ENCODE measurements around the gene TBC1D14.
"Not testable (repeated sequence)": the region's sequence is repeated elsewhere in the genome, so short reads cannot be mapped to it uniquely, and the experiment has no call there.

The TBC1D14 gene

DNA sequence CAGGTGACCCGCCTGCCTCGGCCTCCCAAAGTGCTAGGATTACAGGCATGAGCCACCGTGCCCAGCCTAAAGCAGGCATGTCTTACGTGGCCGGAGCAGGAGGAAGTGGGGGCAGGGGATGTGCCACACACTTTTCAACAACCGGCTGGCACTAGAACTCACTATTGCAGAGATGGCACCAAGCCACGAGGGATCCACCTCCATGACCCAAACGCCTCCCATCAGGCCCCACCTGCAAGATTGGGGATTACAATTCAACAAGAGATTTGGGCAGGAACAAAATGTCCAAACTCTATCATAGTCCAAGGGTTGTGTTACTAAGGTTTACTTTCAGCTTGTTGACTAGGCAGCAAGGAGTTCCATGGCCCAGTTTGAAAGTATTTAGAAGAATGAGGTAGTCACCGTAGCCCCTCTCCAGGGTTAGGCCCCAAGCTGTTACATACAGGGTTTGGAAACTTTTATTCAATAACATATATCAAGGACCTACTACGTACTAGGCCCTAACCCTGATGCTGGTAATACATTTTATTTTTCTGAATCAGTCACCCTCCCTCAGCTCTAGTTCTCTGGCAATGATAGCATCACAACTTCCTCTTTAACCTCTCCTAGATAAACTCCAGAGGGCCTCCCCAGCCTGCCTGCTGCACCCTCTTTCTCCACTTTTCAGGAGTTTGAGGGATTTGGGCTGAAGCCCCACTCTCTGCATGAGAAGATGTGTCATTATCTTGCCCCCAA, 18.0 kb upstream of the TBC1D14 start:
- DNase-seq, result no peak

DNA sequence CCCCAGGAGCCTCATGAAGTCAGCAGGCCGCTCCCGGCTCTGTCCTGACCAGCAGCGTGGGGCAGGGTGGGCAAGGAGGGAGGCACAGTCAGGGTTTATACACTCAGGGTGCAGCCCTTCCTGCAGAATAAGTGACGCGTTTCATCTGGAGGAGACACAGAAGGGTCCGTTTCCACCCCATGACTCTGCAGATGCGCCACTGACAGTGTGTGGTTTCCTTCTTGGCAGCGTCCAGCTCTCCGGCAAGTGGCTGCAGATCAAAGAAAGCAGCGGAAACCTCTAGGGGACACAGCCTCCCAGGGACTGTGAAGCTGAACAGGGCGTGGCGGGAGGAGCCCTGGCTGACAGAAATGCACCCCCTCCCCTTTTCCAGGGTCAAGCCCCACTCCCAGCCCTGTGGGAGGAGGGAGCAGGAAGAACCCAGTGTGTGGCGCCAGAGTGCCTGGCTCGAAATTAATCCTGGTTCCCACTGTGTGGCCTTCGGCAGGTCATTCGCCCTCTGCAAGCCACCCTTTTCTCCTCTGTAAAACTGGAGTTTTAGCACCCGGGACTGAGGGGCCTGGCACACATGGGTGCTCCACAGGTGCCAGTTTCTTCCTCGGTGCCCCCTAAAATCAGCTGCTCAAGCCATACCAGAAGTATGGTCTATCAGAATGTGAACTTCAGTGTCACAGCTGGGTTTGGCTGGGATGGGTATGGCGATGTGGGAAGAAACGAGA, 17.3 kb upstream of the TBC1D14 start:
- DNase-seq, result peak; percentile 10

DNA sequence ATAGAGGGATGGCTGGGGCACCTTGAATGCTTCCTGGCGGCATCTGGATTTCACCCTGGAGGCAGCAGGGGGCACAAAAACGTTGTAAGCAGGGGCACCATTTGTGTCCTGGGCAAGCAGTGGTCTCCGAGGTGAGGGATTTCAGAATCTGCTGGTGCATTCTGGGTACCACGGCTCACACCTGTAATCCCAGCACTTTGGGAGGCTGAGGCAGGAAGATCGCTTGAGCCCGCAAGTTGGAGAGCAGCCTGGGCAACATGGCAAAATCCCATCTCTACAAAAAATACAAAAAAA, 16.8 kb upstream of the TBC1D14 start:
- no peak for DNase-seq

DNA sequence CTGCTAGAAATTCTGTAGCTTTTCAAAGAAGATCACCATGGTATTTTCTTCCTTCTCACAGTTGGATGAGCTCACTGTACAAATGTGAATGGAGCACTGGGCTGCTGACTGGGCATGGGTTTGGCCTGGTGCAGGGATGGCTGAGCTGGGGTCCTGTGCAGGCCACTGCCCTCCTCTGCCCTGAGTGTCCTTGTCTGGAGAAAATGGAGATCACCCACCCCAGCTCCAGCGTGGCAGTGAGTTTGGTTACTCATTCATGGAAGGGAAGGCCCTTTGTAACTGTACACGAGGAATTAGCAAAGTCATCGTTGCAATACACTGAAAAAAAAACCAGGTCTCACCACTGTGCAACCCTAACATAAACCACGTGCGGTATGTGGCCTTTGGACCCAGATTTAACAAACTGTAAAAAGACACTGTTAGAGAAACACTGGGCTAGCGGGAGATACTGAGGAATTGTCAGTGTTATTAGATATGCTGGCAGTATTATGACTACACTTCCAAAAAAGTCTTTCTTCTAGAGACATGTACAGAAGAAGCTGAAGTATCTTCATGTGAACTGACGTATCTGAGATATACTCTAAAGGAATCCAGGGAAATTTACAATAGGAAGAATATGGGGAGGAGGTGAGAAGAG, 16.1 kb upstream of the TBC1D14 start:
- no peak for DNase-seq

DNA sequence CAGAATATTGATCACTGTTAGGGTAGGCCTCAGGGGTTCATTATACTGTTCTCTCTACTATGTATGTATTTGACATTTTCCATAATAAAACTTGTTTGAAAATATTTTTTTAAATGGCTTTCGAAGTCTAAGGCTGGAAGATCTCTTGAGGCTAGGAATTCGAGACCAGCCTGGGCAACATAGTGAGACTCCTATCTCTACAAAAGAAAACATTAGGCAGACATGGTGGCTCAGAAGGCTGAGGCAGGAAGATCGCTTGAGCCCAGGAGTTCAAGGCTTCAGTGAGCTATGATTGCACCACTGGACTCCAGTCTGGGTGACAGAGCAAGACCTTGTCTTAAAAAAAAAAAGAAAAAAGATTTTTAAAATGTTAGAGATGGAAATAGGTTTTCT, 15.5 kb upstream of the TBC1D14 start:
- no peak for DNase-seq

DNA sequence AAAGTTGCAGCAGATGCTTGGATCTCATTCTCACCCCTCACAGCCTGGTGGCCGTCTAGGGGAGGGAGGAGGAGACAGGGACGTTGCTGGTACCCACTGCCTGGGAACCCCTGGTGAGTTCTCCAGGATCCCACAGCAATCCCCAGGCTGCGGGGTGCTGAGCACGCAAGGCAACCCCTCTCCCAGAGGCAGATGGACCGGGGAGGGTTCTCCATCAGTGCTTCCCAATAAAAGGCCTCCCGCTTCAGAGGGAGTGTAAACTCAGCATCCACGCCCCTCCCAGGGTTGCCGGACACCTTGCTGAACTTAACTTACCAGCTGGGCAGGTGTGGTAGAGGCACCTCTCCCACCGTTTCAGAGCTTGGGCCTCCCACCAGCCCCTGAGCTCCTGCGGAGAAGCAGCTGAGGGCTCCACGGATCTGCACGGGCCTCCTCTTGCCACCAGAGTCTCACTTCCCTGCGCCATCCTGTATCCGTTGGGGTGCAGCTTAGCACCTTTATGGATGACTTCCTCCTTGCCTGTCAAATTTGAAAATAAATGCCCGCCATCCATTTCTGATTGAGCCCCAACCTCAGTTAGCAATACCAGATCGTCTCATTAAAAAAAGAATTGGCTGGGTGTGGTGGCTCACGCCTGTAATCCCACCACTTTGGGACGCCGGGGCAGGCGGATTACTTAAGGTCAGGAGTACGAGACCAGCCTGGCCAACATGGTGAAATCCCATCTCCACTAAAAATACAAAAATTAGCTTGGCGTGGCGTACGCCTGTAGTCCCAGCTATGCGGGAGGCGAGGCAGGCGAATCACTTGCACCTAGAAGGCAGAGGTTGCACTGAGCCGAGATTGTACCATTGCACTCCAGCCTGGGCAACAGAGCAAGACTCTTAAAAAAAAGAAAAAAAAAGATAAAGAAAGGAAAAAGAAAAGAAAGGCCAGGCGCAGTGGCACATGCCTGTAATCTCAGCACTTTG, 14.8 kb upstream of the TBC1D14 start:
- DNase-seq, result no peak

DNA sequence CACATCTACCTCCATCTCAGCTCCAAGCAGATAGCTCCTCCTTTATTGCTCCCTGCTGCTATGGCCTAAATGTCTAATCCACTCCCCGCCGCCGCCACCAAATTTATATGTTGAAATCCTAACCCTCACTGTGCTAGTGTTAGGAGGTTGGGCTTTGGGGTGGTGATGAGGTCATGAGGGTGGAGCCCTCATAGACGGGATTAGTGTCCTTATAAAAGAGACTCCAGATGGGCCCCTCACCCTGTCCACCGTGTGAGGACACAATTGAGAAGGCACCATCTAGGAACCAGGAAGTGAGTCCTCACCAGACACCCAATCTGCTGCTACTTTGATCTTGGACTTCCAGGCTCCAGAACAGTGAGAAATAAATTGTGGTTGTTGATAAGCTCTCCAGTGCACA, 13.6 kb upstream of the TBC1D14 start:
- DNase-seq, result no peak

DNA sequence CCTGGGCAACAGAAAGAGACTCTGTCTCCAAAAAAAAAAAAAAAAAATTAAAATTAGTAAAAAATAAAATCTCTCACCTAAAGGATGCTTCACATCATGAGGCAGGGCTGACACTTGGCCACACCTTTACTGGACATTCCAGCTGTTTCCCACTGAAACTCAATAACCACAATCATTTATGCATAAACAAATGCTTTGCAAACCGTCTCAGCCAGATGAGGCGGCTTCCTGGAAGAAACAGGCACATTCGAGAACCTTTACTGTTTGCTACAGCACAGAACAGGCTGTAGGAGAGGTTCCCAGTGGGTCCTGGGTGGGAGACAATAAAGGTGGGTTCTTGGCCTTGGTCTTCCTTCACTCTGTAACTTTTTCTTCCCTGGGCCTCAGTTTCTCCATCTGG, 10.9 kb upstream of the TBC1D14 start:
- no peak for DNase-seq

DNA sequence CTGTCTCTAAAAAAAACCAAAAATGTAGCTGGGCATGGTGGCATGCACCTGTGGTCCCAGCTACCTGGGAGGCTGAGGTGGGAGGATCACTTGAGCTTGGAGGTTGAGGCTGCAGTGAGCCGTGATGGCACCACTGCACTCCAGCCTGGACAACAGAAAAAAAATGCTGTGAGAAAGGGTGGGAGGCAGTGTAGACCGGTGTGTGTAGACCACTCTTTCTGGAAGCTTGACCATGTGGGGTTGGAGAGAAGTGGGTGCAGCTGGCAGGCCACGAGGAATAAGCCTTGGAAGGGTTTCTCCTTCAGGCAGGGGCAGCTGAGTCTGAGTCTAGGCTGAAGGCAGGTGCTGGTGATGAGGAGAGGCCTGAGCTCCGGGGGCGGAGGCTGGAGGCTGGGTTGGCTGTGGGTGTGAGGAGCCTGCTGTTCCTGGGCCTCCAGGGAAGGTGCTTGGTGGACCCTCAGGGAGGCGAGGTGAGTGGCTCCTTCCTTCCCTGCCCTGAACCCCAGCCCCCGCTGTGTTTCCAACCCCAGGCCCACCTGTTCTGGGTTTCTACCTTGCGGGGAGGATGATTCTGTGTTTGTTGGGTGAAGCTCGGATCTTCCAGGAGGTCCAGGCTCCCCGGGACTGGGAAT, 9.3 kb upstream of the TBC1D14 start:
- no peak for DNase-seq

DNA sequence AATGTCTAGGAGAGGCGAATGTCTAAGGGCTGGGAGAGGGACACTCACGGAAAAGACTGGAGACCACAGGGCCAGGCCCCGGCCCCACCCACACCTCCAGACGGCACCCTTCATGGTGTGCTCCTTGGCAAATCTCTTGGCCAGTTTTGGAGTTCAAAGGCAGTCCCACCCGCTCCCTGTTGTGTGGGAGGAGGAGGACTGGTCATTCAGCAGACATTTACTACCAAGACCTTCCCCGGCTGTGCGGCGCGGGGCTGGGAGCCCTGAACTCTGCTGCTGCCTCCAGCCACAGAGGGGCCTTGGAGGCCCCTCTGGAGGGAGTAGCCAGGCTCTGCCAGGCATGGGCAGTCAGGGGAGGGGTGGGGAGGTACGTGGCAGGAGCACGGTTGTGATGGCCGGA, 8.7 kb upstream of the TBC1D14 start:
- DNase-seq, result no peak

DNA sequence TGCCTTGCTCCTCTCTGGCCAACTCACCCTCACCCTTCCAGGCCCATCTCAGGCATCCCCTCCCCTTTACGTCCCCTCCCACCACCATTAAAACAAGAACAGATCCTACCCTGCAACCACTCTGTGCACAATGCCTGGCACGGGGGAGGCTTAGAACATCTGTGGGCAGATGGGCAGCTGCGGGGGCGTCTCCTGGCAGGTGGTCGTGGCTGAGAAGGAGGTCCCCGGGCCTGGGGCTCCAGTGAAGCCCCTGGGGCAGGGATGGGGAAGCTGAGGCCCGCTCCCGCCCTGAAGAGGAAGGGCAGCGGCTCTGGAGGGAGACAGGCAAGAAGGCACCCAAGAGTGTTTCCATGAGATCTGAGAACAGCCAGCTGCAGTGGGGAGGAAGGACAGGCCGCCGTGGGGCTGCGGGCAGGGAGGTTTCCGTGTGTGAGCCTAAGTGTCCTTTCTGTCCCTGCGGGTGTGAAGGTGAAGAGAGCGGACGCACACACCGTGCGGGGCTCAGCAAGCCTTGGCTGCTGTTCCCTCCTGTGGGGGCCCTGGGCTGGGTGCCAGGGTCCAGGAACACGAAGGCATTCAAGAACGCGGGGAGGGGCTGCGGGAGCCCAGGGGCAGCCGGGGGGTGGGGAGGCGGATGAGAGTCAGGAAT, 7.8 kb upstream of the TBC1D14 start:
- DNase-seq, result no peak

DNA sequence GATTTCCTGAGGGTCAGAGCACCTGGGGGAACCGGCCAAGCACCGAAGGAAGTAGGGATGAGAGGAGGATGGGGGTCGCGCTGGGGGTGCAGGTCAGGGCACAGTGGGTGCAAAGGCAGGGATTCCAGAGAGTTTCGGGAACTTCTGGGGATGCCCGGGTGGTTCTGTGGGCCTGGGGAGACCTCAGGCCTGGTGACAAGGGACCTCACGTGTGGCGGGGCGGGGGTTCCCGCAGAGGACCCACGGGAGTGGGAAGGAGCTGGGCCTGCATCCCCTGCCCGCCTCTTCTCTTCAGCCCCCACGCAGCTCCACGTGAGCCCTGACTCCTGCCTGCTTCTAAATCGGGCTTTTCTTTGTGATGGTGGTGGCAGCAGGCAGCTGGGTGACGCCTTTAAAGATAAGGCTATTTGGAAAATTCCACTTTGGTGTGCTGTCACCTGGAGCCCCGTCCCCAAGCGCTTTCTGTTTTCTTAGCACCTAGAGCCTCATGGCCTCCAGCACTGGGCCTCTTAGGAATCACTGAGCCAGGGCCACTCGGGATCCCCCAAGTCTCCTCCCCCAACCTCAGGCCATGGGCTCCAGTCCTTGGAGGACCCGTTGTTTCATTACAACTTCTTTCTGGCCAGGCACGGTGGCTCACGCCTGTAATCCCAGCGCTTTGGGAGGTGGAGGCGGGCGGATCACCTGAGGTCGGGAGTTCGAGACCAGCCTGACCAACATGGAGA, 7.1 kb upstream of the TBC1D14 start:
- DNase-seq, result no peak

DNA sequence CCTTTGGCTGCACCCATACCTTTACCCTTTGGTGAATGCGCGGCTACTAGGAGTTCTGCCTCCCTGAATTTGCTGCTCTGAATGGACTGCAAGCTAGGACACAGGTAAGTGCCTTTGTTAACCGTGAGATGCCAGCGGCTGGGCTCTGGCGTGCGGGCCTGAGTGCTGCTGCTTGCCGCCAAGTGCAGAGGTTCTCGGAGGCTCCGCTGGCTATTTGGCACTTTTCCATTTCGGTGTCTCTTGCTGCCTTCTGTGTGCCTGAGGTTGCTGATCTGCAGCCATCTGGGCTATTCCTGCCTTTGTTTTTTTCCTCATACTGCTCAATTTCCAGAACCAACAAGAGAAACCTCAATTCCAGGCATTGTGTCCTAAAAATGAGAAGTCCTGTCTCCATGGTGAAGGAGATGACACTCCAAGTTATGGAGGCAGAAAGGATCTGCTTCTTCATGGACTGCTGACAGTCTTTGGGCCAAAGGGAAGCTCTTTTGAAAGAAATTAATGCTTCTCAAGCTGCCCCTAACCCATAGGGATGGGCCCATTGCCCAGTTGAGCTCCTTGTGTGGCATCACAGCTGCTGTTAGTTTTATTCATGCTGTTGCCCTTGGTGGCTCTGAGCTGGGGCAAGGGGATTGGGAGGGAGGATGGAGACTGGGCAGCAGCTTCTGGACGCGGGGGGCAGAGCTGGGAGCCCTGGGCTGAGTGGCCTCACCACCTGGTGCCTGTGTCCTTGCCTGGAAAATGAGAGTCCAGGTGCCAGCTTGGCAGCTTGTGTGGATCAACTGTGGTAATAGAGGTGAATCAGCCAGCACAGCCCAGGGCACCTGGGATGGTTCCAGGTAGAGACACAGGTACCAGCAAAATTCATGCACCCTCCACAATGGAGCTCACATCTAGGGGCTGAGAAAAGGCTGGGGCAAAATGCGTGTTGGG, 3.8 kb upstream of the TBC1D14 start:
- no peak for DNase-seq

DNA sequence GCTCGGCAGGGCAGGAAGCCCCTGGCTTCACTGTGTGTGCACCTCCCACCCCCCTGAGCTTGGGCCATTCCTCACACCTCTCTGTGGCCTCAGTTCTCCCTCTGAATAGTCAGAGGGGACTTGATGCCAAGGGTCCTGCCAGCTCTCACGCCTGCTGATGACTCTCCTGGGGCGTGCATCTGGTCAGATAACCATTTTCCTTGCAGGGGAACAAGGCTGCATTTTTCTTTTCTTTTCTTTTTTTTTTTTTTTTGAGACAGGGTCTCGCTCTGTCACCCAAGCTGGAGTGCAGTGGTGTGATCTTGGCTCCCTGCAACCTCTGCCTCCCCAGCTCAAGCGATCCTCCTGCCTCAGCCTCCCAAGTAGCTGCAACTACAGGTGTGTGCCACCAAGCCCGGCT, 3.1 kb upstream of the TBC1D14 start:
- not testable (repeated sequence) for DNase-seq

DNA sequence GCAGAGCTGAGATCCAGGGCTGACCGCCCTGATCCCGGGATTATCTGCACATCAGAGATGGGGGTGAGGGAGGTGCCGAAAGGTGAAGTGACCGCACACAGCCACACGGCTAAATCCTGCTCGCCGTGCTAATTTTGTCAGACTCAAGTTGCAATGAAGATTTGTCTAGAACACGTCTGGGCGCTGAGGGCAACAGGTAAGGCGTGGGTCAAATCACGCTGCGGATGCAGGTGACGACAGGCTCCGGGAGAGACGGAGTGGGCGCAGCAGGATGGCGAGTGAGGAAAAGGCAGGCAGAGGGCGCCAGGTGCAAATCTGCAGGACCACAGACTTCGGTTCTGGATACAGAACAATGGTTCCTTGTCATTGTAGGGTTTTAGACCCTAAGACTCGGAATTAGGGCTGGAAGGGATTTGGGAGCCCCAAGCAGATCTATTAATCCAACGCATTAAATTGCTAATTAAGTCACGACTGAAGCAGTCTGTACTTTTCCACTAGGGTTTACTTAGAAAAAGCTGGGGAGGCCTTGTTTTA, 1.9 kb upstream of the TBC1D14 start:
- no peak for DNase-seq

DNA sequence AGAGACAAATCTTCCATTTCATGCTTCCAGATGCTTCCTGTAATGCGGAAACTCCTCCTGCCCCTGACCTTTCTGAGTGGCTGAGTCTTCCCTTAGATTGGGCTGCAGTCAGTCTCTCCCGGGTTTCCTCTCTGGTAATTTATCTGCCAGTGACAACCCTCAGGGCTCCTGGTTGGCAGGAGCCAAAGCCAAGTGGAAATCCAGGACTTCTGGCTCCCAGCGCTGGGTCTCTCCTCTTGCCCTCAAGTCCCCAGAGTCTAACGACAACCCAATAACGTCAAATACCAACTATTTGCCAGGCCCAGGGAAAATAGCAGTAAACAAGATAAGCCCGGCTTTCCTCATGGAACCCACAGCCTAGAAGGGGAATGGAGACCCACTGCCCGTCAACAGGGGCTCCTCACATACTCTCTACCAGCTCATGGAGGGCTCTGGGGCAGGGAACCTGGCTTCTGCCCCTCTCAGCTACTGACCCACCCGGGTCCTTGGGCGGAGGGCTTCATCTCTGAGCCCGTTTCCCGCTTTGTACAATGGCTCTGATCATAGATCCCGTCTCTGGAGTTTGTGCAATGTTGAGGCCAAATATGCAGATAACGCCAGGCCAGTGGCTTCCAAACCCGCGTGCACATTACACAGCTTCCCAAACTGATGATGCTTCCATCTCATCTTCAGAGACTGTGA, 1.1 kb upstream of the TBC1D14 start:
- no peak for DNase-seq

DNA sequence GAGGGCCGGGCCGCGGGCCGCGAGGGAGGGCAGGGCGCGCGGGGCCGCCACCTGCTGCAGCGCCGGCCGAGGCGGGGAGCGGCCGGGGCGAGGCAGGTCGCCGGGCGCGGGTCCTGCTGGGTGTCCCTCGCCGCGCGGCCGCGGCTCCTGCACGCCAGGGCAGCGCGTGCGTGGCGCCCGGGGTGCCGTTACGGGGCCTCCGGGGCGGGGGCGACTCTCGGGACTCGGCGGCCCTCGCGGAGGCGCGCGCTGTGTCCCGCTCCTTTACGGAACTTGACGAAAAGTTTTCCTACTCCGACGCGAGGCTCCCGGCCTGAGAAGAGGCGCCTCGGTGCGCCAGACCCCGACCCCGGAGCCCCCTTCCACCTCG, 329 bp downstream of the TBC1D14 start:
- DNase-seq, result no peak

DNA sequence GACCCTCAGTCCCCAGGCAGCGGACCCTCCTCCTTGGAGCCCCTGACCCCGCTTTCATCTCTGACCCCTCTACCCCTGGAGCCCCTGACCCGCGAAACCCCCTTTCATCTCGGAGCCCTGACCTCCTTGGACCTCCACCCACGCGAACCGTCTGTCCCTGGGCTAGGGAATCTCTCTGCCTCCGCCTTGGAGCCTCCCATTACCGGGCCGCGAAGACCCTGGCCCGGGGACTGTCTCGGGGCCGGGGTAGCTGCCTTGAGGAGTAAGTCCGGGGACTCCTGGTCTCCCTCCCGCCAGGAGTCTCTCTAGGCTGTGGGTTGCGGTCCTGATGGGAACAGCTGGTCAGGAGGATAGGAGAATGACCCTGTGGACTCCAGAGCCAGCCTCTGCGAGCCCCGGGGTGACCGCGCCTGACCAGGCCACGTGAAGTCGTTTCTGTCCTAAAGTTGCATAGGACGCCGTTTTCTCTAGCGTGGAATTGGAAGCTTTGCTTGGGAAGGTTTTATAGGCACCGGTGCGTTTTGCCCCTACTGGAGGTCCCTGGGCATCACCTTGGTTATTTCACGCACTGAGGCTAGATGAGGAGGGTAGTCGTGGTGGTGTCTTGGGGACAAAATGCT, 824 bp downstream of the TBC1D14 start:
- no peak for DNase-seq

All from NCI-H2227 treated with DMSO at 0.1 percent for 48 hours (cell line).